Measurements from ENCODE around the gene SRL.

- no peak for TF ChIP-seq ZNF8 (CRISPR knock-in tag; IDR thresholded peaks at IDR 0.05)
- no peak for TF ChIP-seq ZNF70 (CRISPR knock-in tag; IDR thresholded peaks at IDR 0.05)
Observed at GRCh38 chr16:4257646-4258556, 16.0 kb upstream of the SRL start.

Data from SK-N-SH treated with all-trans-retinoic acid at 6 μM for 48 hours (cell line).